GM23338 (cell line): Measurements from ENCODE around the gene CX3CR1. TPM values are rescaled to one million over a fixed set of nuclear protein-coding genes. Genes with fewer than 3 reads are reported as not detected.

ENCODE experiments used
- ATAC-seq: fragments of 200-7000 bp; cut with Tn5 transposase; 3 replicates; pipeline ENCODE4 v1.9.1; 2020
- DNase-seq: peaks from one replicate; pipeline ENCODE4 v3.0.0-alpha.2; 2015; ENCODE audit warnings: low spot score
- H2AFZ ChIP-seq: fragments of 200-600 bp; sonication (generic); 2 replicates; pipeline ENCODE4 v1.8.0; 2016; ENCODE audit warnings: antibody characterized with exemption, mild to moderate bottlenecking, moderate library complexity
- H3F3A ChIP-seq: fragments of 200-600 bp; sonication (generic); replicated peaks from 2 replicates; pipeline ENCODE4 v1.8.0; 2017; ENCODE audit warnings: antibody characterized with exemption, mixed run types, low read depth
- H3K27ac ChIP-seq: fragments of 200-600 bp; sonication (generic); 2 replicates; pipeline ENCODE4 v1.6.1; 2016; ENCODE audit warnings: low read depth
- H3K27me3 ChIP-seq: fragments of 200-600 bp; sonication (generic); 2 replicates; pipeline ENCODE4 v1.8.0; 2016; ENCODE audit warnings: mild to moderate bottlenecking, mixed run types, moderate library complexity; ENCODE audit not compliant: insufficient read depth
- H3K36me3 ChIP-seq: fragments of 200-600 bp; sonication (generic); 2 replicates; pipeline ENCODE4 v1.8.0; 2016; ENCODE audit warnings: mild to moderate bottlenecking; ENCODE audit not compliant: insufficient read depth
- H3K4me1 ChIP-seq: fragments of 200-600 bp; sonication (generic); 2 replicates; pipeline ENCODE4 v1.8.0; 2016; ENCODE audit warnings: mild to moderate bottlenecking, moderate library complexity; ENCODE audit not compliant: insufficient read depth
- H3K4me2 ChIP-seq: fragments of 200-600 bp; sonication (generic); 2 replicates; pipeline ENCODE4 v1.7.1; 2017; ENCODE audit warnings: mixed run types
- H3K4me3 ChIP-seq: fragments of 200-600 bp; sonication (generic); 2 replicates; pipeline ENCODE4 v1.6.1; 2016; ENCODE audit warnings: mixed run types
- H3K79me2 ChIP-seq: fragments of 200-600 bp; sonication (generic); replicated peaks from 2 replicates; pipeline ENCODE4 v1.8.0; 2017; ENCODE audit warnings: mild to moderate bottlenecking; ENCODE audit not compliant: insufficient read depth
- H3K9me2 ChIP-seq: fragments of 200-600 bp; sonication (generic); 2 replicates; pipeline ENCODE4 v1.8.0; 2017; ENCODE audit not compliant: insufficient read depth
- H4K20me1 ChIP-seq: fragments of 200-600 bp; sonication (generic); replicated peaks from 2 replicates; pipeline ENCODE4 v1.8.0; 2017; ENCODE audit warnings: mild to moderate bottlenecking; ENCODE audit not compliant: insufficient read depth
- H3K27ac Mint-ChIP-seq: 2 replicates; pipeline ENCODE4 v1.8.0; 2020; ENCODE audit warnings: inconsistent platforms, mild to moderate bottlenecking, moderate library complexity, mixed read lengths
- H3K27me3 Mint-ChIP-seq: 3 replicates; pipeline ENCODE4 v1.8.0; 2022; ENCODE audit warnings: low read depth, mild to moderate bottlenecking, moderate library complexity, mixed read lengths, inconsistent platforms; ENCODE audit not compliant: insufficient read depth, poor library complexity
- H3K36me3 Mint-ChIP-seq: 3 replicates; pipeline ENCODE4 v1.8.0; 2021; ENCODE audit warnings: low read depth, mild to moderate bottlenecking, inconsistent platforms, moderate library complexity, mixed read lengths
- H3K4me1 Mint-ChIP-seq: 3 replicates; pipeline ENCODE4 v1.8.0; 2020; ENCODE audit warnings: mild to moderate bottlenecking, inconsistent platforms, mixed read lengths
- H3K4me3 Mint-ChIP-seq: 3 replicates; pipeline ENCODE4 v1.8.0; 2021; ENCODE audit warnings: moderate library complexity, mild to moderate bottlenecking, inconsistent platforms, mixed read lengths
- H3K9me3 Mint-ChIP-seq: 3 replicates; pipeline ENCODE4 v1.8.0; 2020; ENCODE audit warnings: moderate library complexity, mild to moderate bottlenecking, inconsistent platforms, mixed read lengths
- CREB1 ChIP-seq: fragments of 250-450 bp; sonication (Bioruptor Pico); IDR thresholded peaks from 2 replicates; pipeline ENCODE4 v1.5.0; 2020; ENCODE audit warnings: low read depth, mild to moderate bottlenecking, moderate library complexity
- CTCF ChIP-seq, 2 experiments: fragments of 200-600 bp in 1 of 2; sonication (generic) in 1 of 2; conservative IDR thresholded peaks; 2 replicates each; pipeline versions ENCODE4 v1.5.1 to v1.6.1; 2016 to 2017; ENCODE audit warnings: antibody characterized with exemption in 2 of 2, low read depth in 2 of 2, mild to moderate bottlenecking in 2 of 2, moderate library complexity in 1 of 2
- ETS1 ChIP-seq: IDR thresholded peaks from 2 replicates; pipeline ENCODE4 v1.6.1; 2016; ENCODE audit warnings: antibody characterized with exemption
- EZH2 ChIP-seq: fragments of 200-600 bp; sonication (generic); IDR thresholded peaks from one replicate; pipeline ENCODE4 v1.8.0; 2017; ENCODE audit warnings: antibody characterized with exemption, mild to moderate bottlenecking, low read depth; ENCODE audit not compliant: unreplicated experiment
- EZH2phosphoT487 ChIP-seq: fragments of 200-600 bp; sonication (generic); IDR thresholded peaks from one replicate; pipeline ENCODE4 v1.8.1; 2018; ENCODE audit warnings: antibody characterized with exemption; ENCODE audit not compliant: unreplicated experiment
- JUNB ChIP-seq: IDR thresholded peaks from one replicate; pipeline ENCODE4 v1.6.1; 2016; ENCODE audit warnings: antibody characterized with exemption; ENCODE audit not compliant: unreplicated experiment
- NANOG ChIP-seq: IDR thresholded peaks from 2 replicates; pipeline ENCODE4 v1.6.1; 2016; ENCODE audit warnings: antibody characterized with exemption, borderline replicate concordance
- POLR2AphosphoS5 ChIP-seq: IDR thresholded peaks from 2 replicates; pipeline ENCODE4 v1.6.1; 2016; ENCODE audit warnings: antibody characterized with exemption, low read depth
- REST ChIP-seq: IDR thresholded peaks from one replicate; pipeline ENCODE4 v1.6.1; 2018; ENCODE audit warnings: antibody characterized with exemption; ENCODE audit not compliant: unreplicated experiment
- STAT1 ChIP-seq: IDR thresholded peaks from one replicate; pipeline ENCODE4 v1.6.1; 2016; ENCODE audit warnings: antibody characterized with exemption; ENCODE audit not compliant: unreplicated experiment
- ZNF114 ChIP-seq: fragments of 250-450 bp; sonication (Bioruptor Pico); IDR thresholded peaks from 2 replicates; pipeline ENCODE4 v1.5.0; 2020; ENCODE audit warnings: mild to moderate bottlenecking, moderate library complexity
- ZNF331 ChIP-seq: fragments of 250-450 bp; sonication (Bioruptor Pico); IDR thresholded peaks from 2 replicates; pipeline ENCODE4 v1.5.0; 2020; ENCODE audit warnings: low read depth, mild to moderate bottlenecking, moderate library complexity
- ZNF462 ChIP-seq: fragments of 250-450 bp; sonication (Bioruptor Pico); IDR thresholded peaks from 2 replicates; pipeline ENCODE4 v1.5.0; 2020; ENCODE audit warnings: mild to moderate bottlenecking, moderate library complexity
- polyA plus RNA-seq: library from polyadenylated mRNA; unstranded; fragments of >200 nt; fragmentation: Nextera tagmentation; extraction: Ambion mirVana; gene quantifications from 2 replicates; pipeline ENCODE4 v1.2.1, GENCODE V29; 2016
- total RNA-seq: library from RNA; depleted of rRNA; stranded (reverse); fragments of >200 nt; shearing (Covaris generic); gene quantifications from 2 replicates; pipeline ENCODE4 v1.2.3, GENCODE V29; 2014

CX3CR1 gene
- total and polyA plus RNA-seq, 2 experiments from 2014 or later: 0.24 to 0.42 TPM

GRCh38 chr3:39222939-39223338 lies 56.9 kb downstream of the CX3CR1 start:
- ATAC-seq: no peak
- H3K4me3 Mint-ChIP-seq: no peak overlapping the region
- no peaks in the 10 kb centered on the region for H3K4me1 Mint-ChIP-seq

More at GRCh38 chr3:39222939-39223338, 56.9 kb downstream of the CX3CR1 start:
- no peaks in the 10 kb centered on the region for H3K4me1 ChIP-seq
- no peak overlapping the region for H2AFZ ChIP-seq
- H3K9me2 ChIP-seq: 0 out of 2 replicates have a peak, but pooled peaks cover 11% of the 10 kb centered on the region
- Mint-ChIP-seq H3K36me3 (no peaks in the 10 kb centered on the region), H3K9me3 (no peaks in the 10 kb centered on the region; the same call in 2 of the 3 replicates), H3K27me3 (peaks cover 2% of the 10 kb centered on the region), H3K27ac (no peak overlapping the region)
- no peak overlapping the region for H3K4me3 ChIP-seq
- H3K36me3 ChIP-seq: no peaks in the 10 kb centered on the region
- no peak overlapping the region for H3K4me2 ChIP-seq
- H3K79me2 ChIP-seq: no peaks in the 10 kb centered on the region
- H4K20me1 ChIP-seq: no peaks in the 10 kb centered on the region
- no peak overlapping the region for H3K27ac ChIP-seq
- TF ChIP-seq EZH2: no peak
- TF ChIP-seq JUNB: no peak
- no peak for TF ChIP-seq CREB1
- TF ChIP-seq REST: no peak
- no peak for TF ChIP-seq ZNF331
- no peak for TF ChIP-seq ZNF114
- no peak for TF ChIP-seq ZNF462 (CRISPR knock-in tag)
- TF ChIP-seq CTCF (conservative IDR thresholded peaks at IDR 0.05; ENCODE audit: low read depth in 2 of 2): no peak
- TF ChIP-seq EZH2phosphoT487: no peak
- TF ChIP-seq NANOG: no peak
- no peak for TF ChIP-seq ETS1
- TF ChIP-seq POLR2AphosphoS5: no peak
- TF ChIP-seq STAT1: no peak
- H3K27me3 ChIP-seq: no peaks in the 10 kb centered on the region
- DNase-seq: no peak
- H3F3A ChIP-seq: no peaks in the 10 kb centered on the region
